H1 (cell line): ENCODE measurements around the gene ELOVL6. TPM values are rescaled to one million over a fixed set of nuclear protein-coding genes. Genes with fewer than 3 reads are reported as not detected.

Experiments used
- CTCF ChIA-PET: fragments of 300-600 bp; sonication (Branson Sonifier 250); formaldehyde crosslinking; loops from one replicate; lab custom pipeline; 2021; ENCODE audit not compliant: partially characterized antibody; lab: Charles Lee
- POLR2A ChIA-PET: fragments of 300-600 bp; sonication (Branson Sonifier 250); formaldehyde crosslinking; loops from one replicate; lab custom pipeline; 2021; ENCODE audit warnings: inconsistent platforms; ENCODE audit not compliant: partially characterized antibody; lab: Charles Lee
- DNase-seq, 2 experiments: peaks; one replicate each; pipeline versions ENCODE4 v3.0.0 to v3.0.0-alpha.2; 2010 to 2022; ENCODE audit warnings: low spot score in 2 of 2, low read depth in 1 of 2, mixed read lengths in 1 of 2
- FAIRE-seq: peaks from 2 replicates; lab custom pipeline; 2011; peaks lifted over from hg19 to GRCh38; lab: Jason Lieb, UNC
- H2AFZ ChIP-seq: 2 replicates; pipeline ENCODE4 v1.8.1; 2012; ENCODE audit warnings: low read length, inconsistent platforms
- H2AK5ac ChIP-seq: 2 replicates; pipeline ENCODE4 v1.6.1; 2013; ENCODE audit warnings: low read depth, low read length
- H2BK120ac ChIP-seq: replicated peaks from 2 replicates; pipeline ENCODE3; 2013; ENCODE audit warnings: low read depth, low read length, inconsistent platforms
- H2BK12ac ChIP-seq: 2 replicates; pipeline ENCODE4 v1.6.1; 2013; ENCODE audit warnings: low read depth, low read length
- H2BK15ac ChIP-seq: 2 replicates; pipeline ENCODE4 v1.6.1; 2013; ENCODE audit warnings: low read length
- H2BK20ac ChIP-seq: 2 replicates; pipeline ENCODE4 v1.6.1; 2013; ENCODE audit warnings: low read length
- H2BK5ac ChIP-seq: 2 replicates; pipeline ENCODE4 v1.6.1; 2013; ENCODE audit warnings: low read depth, low read length
- H3K14ac ChIP-seq: 2 replicates; pipeline ENCODE4 v1.6.1; 2013; ENCODE audit warnings: inconsistent platforms; ENCODE audit not compliant: insufficient read length
- H3K18ac ChIP-seq: 2 replicates; pipeline ENCODE4 v1.6.1; 2013; ENCODE audit warnings: low read length; ENCODE audit errors: extremely low read depth
- H3K23ac ChIP-seq: 2 replicates; pipeline ENCODE4 v1.6.1; 2013; ENCODE audit warnings: inconsistent platforms; ENCODE audit not compliant: insufficient read length
- H3K23me2 ChIP-seq: 2 replicates; pipeline ENCODE4 v1.6.1; 2013; ENCODE audit warnings: low read depth, low read length
- H3K27ac ChIP-seq: 2 replicates; pipeline ENCODE4 v1.6.1; 2011; ENCODE audit warnings: low read depth, low read length, inconsistent platforms
- H3K27me3 ChIP-seq, 4 experiments: replicated peaks in 1 of 4; 1 replicate in 1 of 4; 2 replicates in 3 of 4; pipeline versions ENCODE4 v1.6.1 to v1.8.1; 2011 to 2013; ENCODE audit warnings: low read length in 3 of 4, mild to moderate bottlenecking in 3 of 4, inconsistent platforms in 2 of 4, mixed read lengths in 2 of 4, moderate library complexity in 1 of 4; ENCODE audit not compliant: control insufficient read depth in 3 of 4, insufficient read depth in 3 of 4; ENCODE audit errors: extremely low read depth in 1 of 4
- H3K36me3 ChIP-seq, 4 experiments: 2 replicates each; pipeline versions ENCODE4 v1.6.1 to v1.8.1; 2011 to 2013; ENCODE audit warnings: mild to moderate bottlenecking in 4 of 4, low read length in 3 of 4, moderate library complexity in 2 of 4, control low read depth in 1 of 4, inconsistent platforms in 1 of 4; ENCODE audit not compliant: insufficient read depth in 4 of 4, control insufficient read depth in 2 of 4
- H3K4ac ChIP-seq: replicated peaks from 2 replicates; pipeline ENCODE3; 2013; ENCODE audit warnings: low read length, low read depth, mixed read lengths, inconsistent platforms; ENCODE audit not compliant: insufficient read length
- H3K4me1 ChIP-seq, 4 experiments: replicated peaks in 1 of 4; 1 replicate in 1 of 4; 2 replicates in 3 of 4; pipeline versions ENCODE4 v1.6.1 to v1.8.1; 2011 to 2013; ENCODE audit warnings: low read length in 3 of 4, inconsistent platforms in 2 of 4, mixed read lengths in 1 of 4; ENCODE audit not compliant: insufficient read depth in 4 of 4, control insufficient read depth in 3 of 4
- H3K4me2 ChIP-seq, 2 experiments: 2 replicates each; pipeline versions ENCODE4 v1.6.1 to v1.8.1; 2011 to 2013; ENCODE audit warnings: low read depth in 2 of 2, low read length in 2 of 2, control low read depth in 1 of 2, inconsistent platforms in 1 of 2, mild to moderate bottlenecking in 1 of 2; ENCODE audit not compliant: insufficient read depth in 1 of 2
- H3K4me3 ChIP-seq, 4 experiments: fragments of 200-600, 300-600 bp in 1 of 4; sonication (generic), shearing (Covaris generic), sonication (Bioruptor Twin) in 1 of 4; 2 replicates each; pipeline versions ENCODE4 v1.5.1 to v1.8.1; 2011 to 2016; ENCODE audit warnings: low read length in 4 of 4, low read depth in 3 of 4, control low read depth in 2 of 4, inconsistent platforms in 2 of 4, mild to moderate bottlenecking in 2 of 4, mixed read lengths in 1 of 4, moderate library complexity in 1 of 4; ENCODE audit not compliant: insufficient read depth in 2 of 4; ENCODE audit errors: extremely low read depth in 1 of 4
- H3K56ac ChIP-seq: replicated peaks from 2 replicates; pipeline ENCODE3; 2013; ENCODE audit warnings: low read depth, mild to moderate bottlenecking, mixed read lengths, low read length, inconsistent platforms; ENCODE audit not compliant: insufficient read length
- H3K79me1 ChIP-seq: 2 replicates; pipeline ENCODE4 v1.6.1; 2013; ENCODE audit warnings: low read depth, low read length, control low read depth
- H3K79me2 ChIP-seq, 2 experiments: 2 replicates each; pipeline versions ENCODE4 v1.6.1 to v1.8.1; 2012 to 2013; ENCODE audit warnings: low read length in 2 of 2, mild to moderate bottlenecking in 2 of 2, inconsistent platforms in 1 of 2; ENCODE audit not compliant: insufficient read depth in 2 of 2, control insufficient read depth in 1 of 2
- H3K9ac ChIP-seq, 4 experiments: replicated peaks in 1 of 4; 1 replicate in 1 of 4; 2 replicates in 3 of 4; pipeline versions ENCODE4 v1.6.1 to v1.8.1; 2011 to 2013; ENCODE audit warnings: low read depth in 3 of 4, low read length in 3 of 4, control low read depth in 2 of 4, mild to moderate bottlenecking in 2 of 4, moderate library complexity in 2 of 4, inconsistent platforms in 1 of 4; ENCODE audit errors: extremely low read depth in 1 of 4
- H3K9me3 ChIP-seq, 2 experiments: 2 replicates each; pipeline versions ENCODE4 v1.6.1 to v1.8.1; 2012 to 2013; ENCODE audit warnings: mild to moderate bottlenecking in 2 of 2, moderate library complexity in 2 of 2, control low read depth in 1 of 2, inconsistent platforms in 1 of 2, low read depth in 1 of 2, low read length in 1 of 2, mixed read lengths in 1 of 2; ENCODE audit not compliant: insufficient read depth in 2 of 2
- H4K20me1 ChIP-seq, 2 experiments: replicated peaks in 1 of 2; 2 replicates each; pipeline versions ENCODE3 to v1.8.1; 2011 to 2013; ENCODE audit warnings: inconsistent platforms in 2 of 2, low read length in 2 of 2, mild to moderate bottlenecking in 1 of 2; ENCODE audit not compliant: insufficient read depth in 2 of 2, control insufficient read depth in 1 of 2
- H4K5ac ChIP-seq: 2 replicates; pipeline ENCODE4 v1.6.1; 2013; ENCODE audit warnings: low read length, low read depth, mixed read lengths, inconsistent platforms; ENCODE audit not compliant: insufficient read length
- H4K8ac ChIP-seq: 2 replicates; pipeline ENCODE4 v1.8.0; 2013; ENCODE audit warnings: mild to moderate bottlenecking, moderate library complexity, low read length, inconsistent platforms; ENCODE audit not compliant: insufficient read depth; ENCODE audit errors: extremely low read depth
- H4K91ac ChIP-seq: replicated peaks from 2 replicates; pipeline ENCODE3; 2013; ENCODE audit warnings: low read length, mixed read lengths, inconsistent platforms; ENCODE audit not compliant: insufficient read length
- ATF2 ChIP-seq: IDR thresholded peaks from 2 replicates; pipeline ENCODE4 v1.6.1; 2012; ENCODE audit warnings: low read length, inconsistent platforms
- CBX8 ChIP-seq: fragments of 300-800, 300-1000 bp; sonication (generic); IDR thresholded peaks from 2 replicates; pipeline ENCODE4 v1.7.1; 2016; ENCODE audit warnings: low read depth, low read length, borderline replicate concordance
- CHD1 ChIP-seq: IDR thresholded peaks from 2 replicates; pipeline ENCODE4 v1.6.1; 2012; ENCODE audit warnings: low read depth, low read length, improper control_type of control experiment
- E2F6 ChIP-seq: IDR thresholded peaks from 2 replicates; pipeline ENCODE4 v1.6.1; 2012; ENCODE audit warnings: inconsistent platforms
- HDAC6 ChIP-seq: IDR thresholded peaks from one replicate; pipeline ENCODE4 v1.7.1; 2012; ENCODE audit warnings: low read depth, mild to moderate bottlenecking, inconsistent platforms, low read length, moderate library complexity
- TAF1 ChIP-seq: IDR thresholded peaks from 2 replicates; pipeline ENCODE4 v1.6.1; 2011; ENCODE audit warnings: mild to moderate bottlenecking, low read depth, low read length
- TBP ChIP-seq: IDR thresholded peaks from 2 replicates; pipeline ENCODE4 v1.6.1; 2011; ENCODE audit warnings: low read depth, low read length, improper control_type of control experiment
- USF2 ChIP-seq: IDR thresholded peaks from 2 replicates; pipeline ENCODE4 v1.6.1; 2011; ENCODE audit warnings: low read length, improper control_type of control experiment
- WGBS, 2 experiments: shearing (Covaris generic) in 1 of 2; methylation state at CpG; one replicate each; pipeline versions ENCODE4 v1.1.6 to v1.1.7; 2013 to 2015; ENCODE audit warnings: low lambda C conversion rate in 2 of 2, mixed read lengths in 2 of 2, inconsistent platforms in 1 of 2, low coverage in 1 of 2, missing lambda C conversion rate in 1 of 2; ENCODE audit not compliant: insufficient replicate concordance in 2 of 2, insufficient coverage in 1 of 2, insufficient read length in 1 of 2; ENCODE audit errors: extremely low coverage in 1 of 2, missing lambda C conversion rate in 1 of 2; 5-methylcytosine and 5-hydroxymethylcytosine counted together
- polyA plus RNA-seq, 7 experiments: library from polyadenylated mRNA; depleted of rRNA in 3 of 7; stranded (reverse) in 5 of 7; unstranded in 2 of 7; fragments of >200 nt in 5 of 7; fragments of 200-250 nt in 2 of 7; gene quantifications; 1 replicate in 5 of 7; 2 replicates in 1 of 7; 4 replicates in 1 of 7; pipeline versions ENCODE4 v1.2.1 to v1.2.3, GENCODE V29; 2011 to 2013; ENCODE audit warnings: missing spikeins in 2 of 7, mixed read lengths in 2 of 7
- total RNA-seq: library from RNA; stranded (reverse); fragmentation: NEBNext Ultra II Directional; extraction: Animal tissue kit (Norgen Biotek cat#: 25700); gene quantifications from 2 replicates; pipeline ENCODE4 v1.2.1, GENCODE V29; 2021

ELOVL6 gene
- total and polyA plus RNA-seq, 2 of the 8 experiments (the other 6 are each of a cell fraction or from before 2014, with no cell fraction given) = 27.8 to 86.6 TPM

- Histone ChIP-seq H2BK120ac (no peak overlapping the region), H4K20me1 (no peaks in the 10 kb centered on the region), H3K27ac (peak overlapping the region; percentile 84), H3K4me3 (peak overlapping the region; percentile 72 to 95 (median 84)), H3K27me3 (no peaks in the 10 kb centered on the region), H3K9ac (peak overlapping the region; percentile 67 to 95 (median 82)), H3K56ac (peak overlapping the region; percentile 36), H3K4ac (peak overlapping the region; percentile 44), H3K79me2 (peaks cover 0 to 55% of the 10 kb centered on the region in 2 experiments; a peak in 2 of 4 replicates), H2AK5ac (no peak overlapping the region), H2BK5ac (peak overlapping the region; percentile 95), H2BK15ac (no peak overlapping the region), H3K36me3 (peaks cover 0 to 8% (median 0%) of the 10 kb centered on the region in 4 experiments; a peak in 1 of 8 replicates), H4K91ac (peak overlapping the region; percentile 85), H4K5ac (peak overlapping the region; percentile 51), H3K23me2 (peaks cover 14% of the 10 kb centered on the region), H3K9me3 (no peaks in the 10 kb centered on the region), H3K4me2 (peak overlapping the region; percentile 88 to 91), H2AFZ (no peak overlapping the region), H3K14ac (no peak overlapping the region), H3K79me1 (no peaks in the 10 kb centered on the region), H3K23ac (no peak overlapping the region), H4K8ac (peak overlapping the region; percentile 91), H2BK12ac (peak overlapping the region; percentile 82; the same call in 1 of the 2 replicates), H3K4me1 (peaks cover 4 to 15% (median 10%) of the 10 kb centered on the region in 4 experiments; a peak in 5 of 7 replicates), H3K18ac (peak overlapping the region; percentile 91), H2BK20ac (no peak overlapping the region)
- WGBS, 2 experiments = 5% methylated on average over 38 of the region's 47 CpGs; no CpG with 5 or more reads in 1 of the 2 experiments
- FAIRE-seq (no peak), DNase-seq (peak in 1 of 2 experiments; percentile 78)
- POLR2A ChIA-PET = interaction anchor here (1.0 to 2.9 kb wide), 7 partner anchors 10 to 215 kb away, joined by 3 to 25 read pairs (median 3); no protein-coding TSS in a partner anchor
- CTCF ChIA-PET = interaction anchor here (1.2 kb wide), 1 partner anchor 26 kb away, joined by 4 read pairs; no protein-coding TSS in a partner anchor
- peak; percentile 36; the same call in 1 of the 2 replicates for TF ChIP-seq TBP
- TF ChIP-seq HDAC6 = no peak
- TF ChIP-seq CHD1 = no peak
- 0 out of 2 replicates have a peak, but pooled peaks have one; percentile 33 for TF ChIP-seq E2F6
- no peak for TF ChIP-seq CBX8
- no peak for TF ChIP-seq USF2
- peak; percentile 66; the same call in 1 of the 2 replicates for TF ChIP-seq TAF1
- no peak for TF ChIP-seq ATF2
Observed at GRCh38 chr4:110196871-110197528, 1.4 kb downstream of the ELOVL6 start.
